Coronary artery (tissue), 2 donors: ENCODE measurements around the gene OTP.

Experiments used
- DNase-seq: peaks from one replicate; pipeline ENCODE4 v3.0.0-alpha.2; 2017; ENCODE audit warnings: low spot score
- H3K27ac ChIP-seq, 2 donors: fragments of 200-600 bp; sonication (generic); one replicate each; pipeline ENCODE4 v1.5.1; 2016 to 2019
- H3K4me3 ChIP-seq: fragments of 200-600 bp; sonication (generic); 2 replicates; pipeline ENCODE4 v1.5.1; 2016; ENCODE audit warnings: mild to moderate bottlenecking, moderate library complexity
- CTCF ChIP-seq: fragments of 200-600 bp; sonication (generic); IDR thresholded peaks from one replicate; pipeline ENCODE4 v1.5.1; 2019; ENCODE audit warnings: antibody characterized with exemption

Gene OTP

GRCh38 chr5:77644371-77645157 lies 6.1 kb upstream of the OTP start:
- no peak overlapping the region for H3K27ac ChIP-seq
- DNase-seq: no peak
- no peak for TF ChIP-seq CTCF
- peak overlapping the region; percentile 66 for H3K4me3 ChIP-seq

DNA sequence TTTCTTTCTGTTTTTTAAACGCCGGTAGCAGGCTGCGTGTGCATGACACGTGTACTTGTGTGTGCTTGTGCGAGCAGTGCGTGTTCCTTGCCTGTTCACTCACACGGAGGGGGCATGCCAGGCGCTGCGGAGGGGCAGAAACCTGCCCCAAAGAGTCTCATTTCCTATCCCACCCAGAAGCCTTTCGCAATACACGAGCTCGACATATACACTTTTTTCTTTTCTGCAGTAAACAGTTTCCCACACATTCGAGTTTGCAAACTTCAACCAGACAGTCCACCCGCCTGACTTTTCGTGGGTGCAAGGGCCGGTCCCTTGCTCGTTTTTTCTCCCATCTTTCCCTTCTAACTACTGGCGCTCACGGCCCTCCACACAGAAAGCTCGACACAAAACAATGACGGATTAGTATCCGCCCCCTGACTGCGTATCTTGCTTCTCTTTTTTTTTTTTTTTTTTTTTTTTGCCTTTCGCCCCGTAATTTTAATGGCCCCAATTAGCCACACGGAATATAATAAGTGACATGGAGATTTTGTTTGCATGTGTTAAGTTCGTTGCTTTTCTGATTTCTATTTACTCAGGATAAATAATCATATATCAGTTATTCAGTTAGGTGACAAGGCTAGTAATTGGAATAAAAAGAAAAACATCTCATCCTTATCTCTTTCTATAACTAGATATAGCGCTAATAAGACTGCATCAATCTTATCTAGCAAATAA lies 5.3 kb upstream of the OTP start:
- no peak for TF ChIP-seq CTCF
- H3K4me3 ChIP-seq: peak overlapping the region; percentile 6

DNA sequence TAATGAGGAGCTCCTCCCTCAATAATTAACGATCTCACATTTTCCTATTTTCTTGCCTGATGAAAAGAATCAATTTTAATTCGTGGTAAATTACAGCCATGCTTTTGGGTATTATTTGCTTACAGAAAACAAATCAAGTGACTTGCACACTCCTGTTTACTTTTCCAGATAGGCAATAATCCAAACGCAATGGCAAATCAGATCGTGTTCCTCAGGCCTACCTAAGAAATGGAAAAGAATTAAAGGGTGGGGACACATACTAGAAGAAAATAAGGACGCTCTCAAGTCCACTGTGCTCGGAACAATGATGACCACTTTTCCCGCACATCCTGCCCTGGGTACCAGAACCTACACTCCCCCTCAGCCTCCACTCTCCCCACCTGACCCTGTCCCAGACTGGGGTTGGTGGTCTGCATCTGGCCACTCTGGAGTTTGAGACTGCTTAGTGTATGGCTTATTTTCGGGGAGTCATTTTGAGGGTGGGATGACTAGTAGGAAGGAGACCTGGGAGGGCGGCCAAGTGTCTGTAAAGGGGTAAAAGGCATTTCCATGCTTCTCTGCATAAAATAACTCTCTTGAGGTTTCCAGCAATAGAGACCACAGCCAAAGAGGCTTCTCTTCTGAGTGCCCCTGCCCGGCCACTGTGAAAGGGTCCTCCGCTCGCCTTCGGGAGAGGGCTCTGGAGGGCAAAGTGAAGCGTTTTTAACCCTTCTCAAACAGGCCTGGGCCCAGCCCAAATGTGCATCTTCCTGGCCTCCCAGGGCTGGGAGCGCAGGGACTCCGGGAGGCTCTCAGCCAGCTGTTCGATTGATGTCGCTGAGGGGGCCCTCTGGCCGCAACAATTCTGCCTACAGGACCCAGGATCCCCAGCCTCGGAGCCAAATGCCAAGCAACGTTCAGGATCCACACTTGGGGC lies 4.5 kb upstream of the OTP start:
- H3K27ac ChIP-seq: no peak overlapping the region
- DNase-seq: no peak
- peak overlapping the region; percentile 6 for H3K4me3 ChIP-seq
- no peak for TF ChIP-seq CTCF

More for the DNA sequence above, 5.3 kb upstream of the OTP start:
- no peak for DNase-seq
- no peak overlapping the region for H3K27ac ChIP-seq

- no peak for TF ChIP-seq CTCF
- no peak overlapping the region for H3K4me3 ChIP-seq
- DNase-seq: no peak
- no peak overlapping the region for H3K27ac ChIP-seq
Observed at GRCh38 chr5:77641963-77642737, 3.6 kb upstream of the OTP start.

- Histone ChIP-seq H3K4me3 (no peak overlapping the region), H3K27ac (no peak overlapping the region)
- no peak for DNase-seq
- no peak for TF ChIP-seq CTCF
Observed at GRCh38 chr5:77641397-77641943, 3.0 kb upstream of the OTP start.
